ENCODE measurements around the gene DNAH2. TPM values are rescaled to one million over a fixed set of nuclear protein-coding genes. Genes with fewer than 3 reads are reported as not detected.

The DNAH2 gene
- total RNA-seq, 1 experiment from 2014 or later = 0.15 TPM

- no peak overlapping the region for H3K56ac ChIP-seq (ENCODE audit: insufficient read length, low read depth, low read length)
- Mint-ChIP-seq H3K27ac (peak overlapping the region in 1 of 3 experiments; percentile 20; a peak in 1 of 7 replicates), H3K36me3 (ENCODE audit: insufficient read depth in 1 of 3, low read depth in 3 of 3) (no peaks in the 10 kb centered on the region), H3K27me3 (ENCODE audit: low read depth) (peaks cover 57% of the 10 kb centered on the region), H3K4me1 (peaks cover 8 to 11% of the 10 kb centered on the region in 2 experiments), H3K9me3 (no peaks in the 10 kb centered on the region), H3K4me3 (no peak overlapping the region)
- no peak for TF ChIP-seq CTCF (conservative IDR thresholded peaks at IDR 0.05)
- no peak overlapping the region for H3K4me2 ChIP-seq (ENCODE audit: insufficient read depth, insufficient read length, low read length)
- H4K91ac ChIP-seq (ENCODE audit: insufficient read length, low read depth, low read length) = no peak overlapping the region
- no peak overlapping the region for H4K5ac ChIP-seq (ENCODE audit: insufficient read length, low read depth, low read length)
- H3K9me3 ChIP-seq (ENCODE audit: control insufficient read depth, low read depth, low read length) = no peaks in the 10 kb centered on the region
- H2AK5ac ChIP-seq (ENCODE audit: insufficient read length, low read length) = no peak overlapping the region
- no peak overlapping the region for H3K9ac ChIP-seq (ENCODE audit: extremely low read depth, insufficient read length, low read length)
- WGBS (ENCODE audit: extremely low coverage, insufficient read length, low lambda C conversion rate) = no CpG with 5 or more reads among the region's 5 CpGs
- no peaks in the 10 kb centered on the region for H3K79me1 ChIP-seq (ENCODE audit: insufficient read depth, low read depth, low read length, poor library complexity, severe bottlenecking)
- H3K18ac ChIP-seq (ENCODE audit: insufficient read length, low read depth, low read length) = no peak overlapping the region
- H2AFZ ChIP-seq (ENCODE audit: low read length) = no peak overlapping the region
- no peaks in the 10 kb centered on the region for H3K79me2 ChIP-seq (ENCODE audit: insufficient read depth, low read length)
- H3K4ac ChIP-seq (ENCODE audit: low read depth, low read length) = no peak overlapping the region
- no peak overlapping the region for H3K14ac ChIP-seq (ENCODE audit: insufficient read depth, low read length)
- H2BK120ac ChIP-seq (ENCODE audit: low read depth, low read length, poor library complexity, severe bottlenecking) = no peak overlapping the region
- H4K8ac ChIP-seq (replicated peaks; ENCODE audit: insufficient read length, low read depth, low read length) = no peak overlapping the region
- H2BK12ac ChIP-seq (ENCODE audit: insufficient read length, low read depth, low read length) = no peak overlapping the region
- no peak overlapping the region for H2BK20ac ChIP-seq (ENCODE audit: low read depth, low read length, poor library complexity, severe bottlenecking)
- H3K27me3 ChIP-seq (ENCODE audit: insufficient read depth, low read length) = no peaks in the 10 kb centered on the region; the same call in 1 of the 2 replicates
- no peaks in the 10 kb centered on the region for H4K20me1 ChIP-seq (ENCODE audit: control insufficient read depth, insufficient read depth, insufficient read length)
- H3K23ac ChIP-seq (ENCODE audit: insufficient read length, low read depth, low read length) = no peak overlapping the region
- no peak overlapping the region for H2BK5ac ChIP-seq (ENCODE audit: insufficient read length, low read length)
- no peak overlapping the region for H3K27ac ChIP-seq (ENCODE audit: insufficient read length, low read depth, low read length)
- no peak overlapping the region for H3T11ph ChIP-seq (ENCODE audit: low read length)
- H3K4me1 ChIP-seq (ENCODE audit: insufficient read depth, low read length) = no peaks in the 10 kb centered on the region
- H2BK15ac ChIP-seq (ENCODE audit: low read depth, low read length) = no peak overlapping the region
- DNase-seq = no peak
- no peaks in the 10 kb centered on the region for H3K23me2 ChIP-seq (ENCODE audit: insufficient read length, low read depth, low read length, poor library complexity, severe bottlenecking)
Measured at GRCh38 chr17:7820231-7820630, 102.7 kb downstream of the DNAH2 start.
